ENCODE data around the gene LRP2.

Gene LRP2

GRCh38 chr2:169260846-169261642 lies 101.3 kb downstream of the LRP2 start:
- Histone ChIP-seq H3K4me3 (ENCODE audit: control insufficient read depth in 1 of 7, extremely low read depth in 1 of 7, insufficient read depth in 4 of 7, low read depth in 2 of 7, low read length in 6 of 7) (no peak overlapping the region), H3K27me3 (replicated peaks in 2 of 5; ENCODE audit: control insufficient read depth in 4 of 5, insufficient read depth in 5 of 5, low read length in 4 of 5) (no peaks in the 10 kb centered on the region), H3K4me1 (ENCODE audit: control extremely low read depth in 1 of 4, control insufficient read depth in 4 of 4, insufficient read depth in 4 of 4, low read length in 3 of 4) (peaks cover 0 to 16% (median 5%) of the 10 kb centered on the region in 4 experiments), H3K9me3 (ENCODE audit: control extremely low read depth in 1 of 5, control insufficient read depth in 4 of 5, insufficient read depth in 2 of 5, low read depth in 1 of 5, low read length in 4 of 5) (no peaks in the 10 kb centered on the region), H3K36me3 (ENCODE audit: control insufficient read depth in 4 of 4, insufficient read depth in 4 of 4, low read length in 3 of 4) (no peaks in the 10 kb centered on the region), H3K27ac (ENCODE audit: insufficient read depth in 1 of 2, low read depth in 1 of 2, low read length in 2 of 2, poor library complexity in 1 of 2, severe bottlenecking in 2 of 2) (no peak overlapping the region)
- DNase-seq, result peak in 2 of 3 donors; percentile 59 to 62
- ChIA-PET CTCF (no interaction called here), POLR2A (no interaction called here)

DNA sequence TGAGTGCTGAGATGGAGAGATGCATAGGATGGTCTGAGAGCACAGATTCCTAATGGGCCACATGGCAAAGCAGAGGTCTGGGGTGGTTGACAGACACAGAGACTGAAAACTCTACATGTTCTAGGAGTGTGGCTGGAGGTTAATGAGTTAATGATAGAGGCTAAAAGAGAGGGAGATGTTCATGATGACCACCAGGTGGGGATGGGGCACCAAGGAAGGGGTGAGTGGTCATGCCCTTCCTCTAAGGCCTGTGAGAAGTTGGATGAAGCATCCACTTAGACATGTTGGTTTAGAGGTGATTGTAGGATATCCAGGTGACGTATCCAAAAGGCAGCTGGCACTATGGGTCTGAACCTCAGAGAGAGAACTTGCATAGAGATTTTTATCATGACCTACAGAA lies 102.1 kb downstream of the LRP2 start:
- H3K27ac ChIP-seq (ENCODE audit: insufficient read depth in 1 of 2, low read depth in 1 of 2, low read length in 2 of 2, poor library complexity in 1 of 2, severe bottlenecking in 2 of 2), result no peak overlapping the region
- 100% methylated on average over 1 of the region's 1 CpG for WGBS (ENCODE audit: insufficient coverage)
- no peaks in the 10 kb centered on the region for H3K36me3 ChIP-seq (ENCODE audit: control insufficient read depth in 4 of 4, insufficient read depth in 4 of 4, low read length in 3 of 4)
- peaks cover 0 to 8% (median 2%) of the 10 kb centered on the region in 4 experiments for H3K4me1 ChIP-seq (ENCODE audit: control extremely low read depth in 1 of 4, control insufficient read depth in 4 of 4, insufficient read depth in 4 of 4, low read length in 3 of 4)
- no peaks in the 10 kb centered on the region for H3K9me3 ChIP-seq (ENCODE audit: control extremely low read depth in 1 of 5, control insufficient read depth in 4 of 5, insufficient read depth in 2 of 5, low read depth in 1 of 5, low read length in 4 of 5)
- CTCF ChIA-PET, result no interaction called here
- no peak overlapping the region for H3K4me3 ChIP-seq (ENCODE audit: control insufficient read depth in 1 of 7, extremely low read depth in 1 of 7, insufficient read depth in 4 of 7, low read depth in 2 of 7, low read length in 6 of 7)
- DNase-seq, result no peak
- POLR2A ChIA-PET, result no interaction called here
- H3K27me3 ChIP-seq (replicated peaks in 2 of 5; ENCODE audit: control insufficient read depth in 4 of 5, insufficient read depth in 5 of 5, low read length in 4 of 5), result no peaks in the 10 kb centered on the region

DNA sequence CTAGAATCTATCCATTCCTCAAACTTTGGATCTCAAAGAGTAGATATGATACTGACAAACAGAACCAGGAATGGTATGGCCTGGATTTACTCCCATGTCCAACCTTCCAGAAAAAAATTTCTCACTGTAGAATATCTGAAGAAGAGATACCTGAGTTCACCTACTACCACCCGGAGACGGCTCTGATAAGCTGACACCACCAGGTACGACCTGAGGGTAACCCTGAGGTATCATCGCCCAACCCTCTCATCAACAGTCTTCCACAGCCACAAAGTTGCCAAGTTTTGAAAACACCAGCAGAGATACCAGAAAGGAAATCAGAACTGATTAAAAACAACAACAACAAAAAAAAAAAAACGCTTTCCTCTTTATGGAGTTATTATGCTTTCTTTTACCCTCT lies 102.9 kb downstream of the LRP2 start:
- H3K4me3 ChIP-seq (ENCODE audit: control insufficient read depth in 1 of 7, extremely low read depth in 1 of 7, insufficient read depth in 4 of 7, low read depth in 2 of 7, low read length in 6 of 7), result no peak overlapping the region
- H3K4me1 ChIP-seq (ENCODE audit: control extremely low read depth in 1 of 4, control insufficient read depth in 4 of 4, insufficient read depth in 4 of 4, low read length in 3 of 4), result no peaks in the 10 kb centered on the region
- H3K27me3 ChIP-seq (replicated peaks in 2 of 5; ENCODE audit: control insufficient read depth in 4 of 5, insufficient read depth in 5 of 5, low read length in 4 of 5), result no peaks in the 10 kb centered on the region
- no peak for DNase-seq
- 87% methylated on average over 4 of the region's 5 CpGs for WGBS (ENCODE audit: insufficient coverage)
- no peaks in the 10 kb centered on the region for H3K9me3 ChIP-seq (ENCODE audit: control extremely low read depth in 1 of 5, control insufficient read depth in 4 of 5, insufficient read depth in 2 of 5, low read depth in 1 of 5, low read length in 4 of 5)
- CTCF ChIA-PET, result no interaction called here
- no peaks in the 10 kb centered on the region for H3K36me3 ChIP-seq (ENCODE audit: control insufficient read depth in 4 of 4, insufficient read depth in 4 of 4, low read length in 3 of 4)
- POLR2A ChIA-PET, result no interaction called here
- H3K27ac ChIP-seq (ENCODE audit: insufficient read depth in 1 of 2, low read depth in 1 of 2, low read length in 2 of 2, poor library complexity in 1 of 2, severe bottlenecking in 2 of 2), result no peak overlapping the region

- WGBS (ENCODE audit: insufficient coverage), result no CpG with 5 or more reads among the region's 3 CpGs
- no peaks in the 10 kb centered on the region for H3K9me3 ChIP-seq (ENCODE audit: control extremely low read depth in 1 of 5, control insufficient read depth in 4 of 5, insufficient read depth in 2 of 5, low read depth in 1 of 5, low read length in 4 of 5)
- H3K4me3 ChIP-seq (ENCODE audit: control insufficient read depth in 1 of 7, extremely low read depth in 1 of 7, insufficient read depth in 4 of 7, low read depth in 2 of 7, low read length in 6 of 7), result no peak overlapping the region
- H3K4me1 ChIP-seq (ENCODE audit: control extremely low read depth in 1 of 4, control insufficient read depth in 4 of 4, insufficient read depth in 4 of 4, low read length in 3 of 4), result no peaks in the 10 kb centered on the region
- H3K27ac ChIP-seq (ENCODE audit: insufficient read depth in 1 of 2, low read depth in 1 of 2, low read length in 2 of 2, poor library complexity in 1 of 2, severe bottlenecking in 2 of 2), result no peak overlapping the region
- no peaks in the 10 kb centered on the region for H3K36me3 ChIP-seq (ENCODE audit: control insufficient read depth in 4 of 4, insufficient read depth in 4 of 4, low read length in 3 of 4)
- no peaks in the 10 kb centered on the region for H3K27me3 ChIP-seq (replicated peaks in 2 of 5; ENCODE audit: control insufficient read depth in 4 of 5, insufficient read depth in 5 of 5, low read length in 4 of 5)
- DNase-seq, result no peak
- ChIA-PET CTCF (no interaction called here), POLR2A (interaction anchor here (0.7 kb wide), 1 partner anchor 192 kb away, joined by 3 read pairs; no protein-coding TSS in a partner anchor)
These were observed 104.2 kb downstream of the LRP2 start for GRCh38 chr2:169258045-169258601.

- ChIA-PET CTCF (no interaction called here), POLR2A (no interaction called here)
- Histone ChIP-seq H3K4me3 (ENCODE audit: control insufficient read depth in 1 of 7, extremely low read depth in 1 of 7, insufficient read depth in 4 of 7, low read depth in 2 of 7, low read length in 6 of 7) (no peak overlapping the region), H3K27ac (ENCODE audit: insufficient read depth in 1 of 2, low read depth in 1 of 2, low read length in 2 of 2, poor library complexity in 1 of 2, severe bottlenecking in 2 of 2) (no peak overlapping the region), H3K4me1 (ENCODE audit: control extremely low read depth in 1 of 4, control insufficient read depth in 4 of 4, insufficient read depth in 4 of 4, low read length in 3 of 4) (no peaks in the 10 kb centered on the region), H3K9me3 (ENCODE audit: control extremely low read depth in 1 of 5, control insufficient read depth in 4 of 5, insufficient read depth in 2 of 5, low read depth in 1 of 5, low read length in 4 of 5) (no peaks in the 10 kb centered on the region), H3K36me3 (ENCODE audit: control insufficient read depth in 4 of 4, insufficient read depth in 4 of 4, low read length in 3 of 4) (no peaks in the 10 kb centered on the region), H3K27me3 (replicated peaks in 2 of 5; ENCODE audit: control insufficient read depth in 4 of 5, insufficient read depth in 5 of 5, low read length in 4 of 5) (no peaks in the 10 kb centered on the region)
- no CpG with 5 or more reads among the region's 4 CpGs for WGBS (ENCODE audit: insufficient coverage)
- DNase-seq, result no peak
These were observed 107.6 kb downstream of the LRP2 start for GRCh38 chr2:169254774-169255173.

DNA sequence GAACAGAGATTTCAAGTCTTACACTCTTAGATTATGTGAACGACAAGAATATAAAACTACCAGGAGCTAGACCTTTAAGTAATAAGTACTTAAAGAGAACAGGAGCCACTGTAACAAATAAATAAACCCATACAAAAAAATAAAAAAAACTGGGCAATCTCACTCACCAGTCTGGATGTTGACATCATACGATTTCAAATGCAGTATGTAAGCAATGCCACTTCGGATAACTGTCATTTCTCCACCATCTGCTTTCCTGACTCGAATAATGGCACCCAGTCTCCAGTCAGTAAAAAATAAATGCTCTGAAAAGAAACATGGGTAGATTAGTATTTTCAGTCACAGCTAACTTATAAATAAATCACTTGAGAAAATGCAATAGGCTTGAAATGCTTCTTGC lies 115.1 kb downstream of the LRP2 start:
- H3K36me3 ChIP-seq (ENCODE audit: control insufficient read depth in 4 of 4, insufficient read depth in 4 of 4, low read length in 3 of 4), result no peaks in the 10 kb centered on the region
- POLR2A ChIA-PET, result no interaction called here
- 96% methylated on average over 3 of the region's 4 CpGs for WGBS (ENCODE audit: insufficient coverage)
- DNase-seq, result no peak
- CTCF ChIA-PET, result no interaction called here
- no peaks in the 10 kb centered on the region for H3K27me3 ChIP-seq (replicated peaks in 2 of 5; ENCODE audit: control insufficient read depth in 4 of 5, insufficient read depth in 5 of 5, low read length in 4 of 5)
- no peaks in the 10 kb centered on the region for H3K4me1 ChIP-seq (ENCODE audit: control extremely low read depth in 1 of 4, control insufficient read depth in 4 of 4, insufficient read depth in 4 of 4, low read length in 3 of 4)
- H3K4me3 ChIP-seq (ENCODE audit: control insufficient read depth in 1 of 7, extremely low read depth in 1 of 7, insufficient read depth in 4 of 7, low read depth in 2 of 7, low read length in 6 of 7), result no peak overlapping the region
- no peaks in the 10 kb centered on the region for H3K9me3 ChIP-seq (ENCODE audit: control extremely low read depth in 1 of 5, control insufficient read depth in 4 of 5, insufficient read depth in 2 of 5, low read depth in 1 of 5, low read length in 4 of 5)
- H3K27ac ChIP-seq (ENCODE audit: insufficient read depth in 1 of 2, low read depth in 1 of 2, low read length in 2 of 2, poor library complexity in 1 of 2, severe bottlenecking in 2 of 2), result no peak overlapping the region

GRCh38 chr2:169240405-169240804 lies 121.9 kb downstream of the LRP2 start:
- Histone ChIP-seq H3K27ac (ENCODE audit: insufficient read depth in 1 of 2, low read depth in 1 of 2, low read length in 2 of 2, poor library complexity in 1 of 2, severe bottlenecking in 2 of 2) (no peak overlapping the region), H3K4me3 (ENCODE audit: control insufficient read depth in 1 of 7, extremely low read depth in 1 of 7, insufficient read depth in 4 of 7, low read depth in 2 of 7, low read length in 6 of 7) (no peak overlapping the region), H3K36me3 (ENCODE audit: control insufficient read depth in 4 of 4, insufficient read depth in 4 of 4, low read length in 3 of 4) (no peaks in the 10 kb centered on the region), H3K9me3 (ENCODE audit: control extremely low read depth in 1 of 5, control insufficient read depth in 4 of 5, insufficient read depth in 2 of 5, low read depth in 1 of 5, low read length in 4 of 5) (no peaks in the 10 kb centered on the region), H3K27me3 (replicated peaks in 2 of 5; ENCODE audit: control insufficient read depth in 4 of 5, insufficient read depth in 5 of 5, low read length in 4 of 5) (no peaks in the 10 kb centered on the region), H3K4me1 (ENCODE audit: control extremely low read depth in 1 of 4, control insufficient read depth in 4 of 4, insufficient read depth in 4 of 4, low read length in 3 of 4) (no peaks in the 10 kb centered on the region)
- CTCF ChIA-PET, result no interaction called here
- POLR2A ChIA-PET, result no interaction called here
- no CpG with 5 or more reads among the region's 1 CpG for WGBS (ENCODE audit: insufficient coverage)
- no peak for DNase-seq

Data from common myeloid progenitor, CD34-positive (primary cell).